LNCAP (cell line): ENCODE measurements around the gene CRISP2.

Experiments
- TF ChIP-seq, protein P1 (sequence below): fragments of 450-650 bp; IDR thresholded peaks from 2 replicates; pipeline ENCODE4 v1.5.1; 2017; ENCODE audit warnings: mild to moderate bottlenecking

Gene CRISP2

GRCh38 chr6:49651239-49651638, 62.1 kb downstream of the CRISP2 start:
- TF ChIP-seq, protein P1, sequence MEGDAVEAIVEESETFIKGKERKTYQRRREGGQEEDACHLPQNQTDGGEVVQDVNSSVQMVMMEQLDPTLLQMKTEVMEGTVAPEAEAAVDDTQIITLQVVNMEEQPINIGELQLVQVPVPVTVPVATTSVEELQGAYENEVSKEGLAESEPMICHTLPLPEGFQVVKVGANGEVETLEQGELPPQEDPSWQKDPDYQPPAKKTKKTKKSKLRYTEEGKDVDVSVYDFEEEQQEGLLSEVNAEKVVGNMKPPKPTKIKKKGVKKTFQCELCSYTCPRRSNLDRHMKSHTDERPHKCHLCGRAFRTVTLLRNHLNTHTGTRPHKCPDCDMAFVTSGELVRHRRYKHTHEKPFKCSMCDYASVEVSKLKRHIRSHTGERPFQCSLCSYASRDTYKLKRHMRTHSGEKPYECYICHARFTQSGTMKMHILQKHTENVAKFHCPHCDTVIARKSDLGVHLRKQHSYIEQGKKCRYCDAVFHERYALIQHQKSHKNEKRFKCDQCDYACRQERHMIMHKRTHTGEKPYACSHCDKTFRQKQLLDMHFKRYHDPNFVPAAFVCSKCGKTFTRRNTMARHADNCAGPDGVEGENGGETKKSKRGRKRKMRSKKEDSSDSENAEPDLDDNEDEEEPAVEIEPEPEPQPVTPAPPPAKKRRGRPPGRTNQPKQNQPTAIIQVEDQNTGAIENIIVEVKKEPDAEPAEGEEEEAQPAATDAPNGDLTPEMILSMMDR, result no peak

DNA sequence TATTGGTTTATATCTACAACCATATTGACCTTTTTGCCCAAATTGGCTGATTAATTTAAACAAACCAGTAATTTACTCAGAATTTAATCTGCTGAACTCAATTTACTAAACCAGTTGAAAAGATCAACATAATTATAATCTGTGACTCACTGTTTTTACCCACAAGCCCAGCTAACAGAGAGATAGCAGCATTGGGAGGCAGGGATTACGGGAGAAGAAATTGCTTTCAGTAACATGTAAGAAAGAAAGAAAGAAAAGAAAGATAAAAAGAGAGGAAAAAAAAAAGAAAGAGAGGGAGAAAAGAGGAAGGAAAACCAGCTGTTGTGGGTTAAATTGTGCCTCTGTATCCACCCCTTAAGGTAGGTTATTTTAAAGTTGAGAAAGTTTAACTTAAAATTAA, 63.4 kb downstream of the CRISP2 start:
- TF ChIP-seq, protein P1, result no peak

GRCh38 chr6:49648036-49648435, 65.3 kb downstream of the CRISP2 start:
- TF ChIP-seq, protein P1, result no peak

GRCh38 chr6:49647476-49647875, 65.9 kb downstream of the CRISP2 start:
- TF ChIP-seq, protein P1, result no peak

GRCh38 chr6:49646942-49647341, 66.4 kb downstream of the CRISP2 start:
- TF ChIP-seq, protein P1, result no peak

GRCh38 chr6:49646130-49646824, 67.1 kb downstream of the CRISP2 start:
- TF ChIP-seq, protein P1, result no peak

DNA sequence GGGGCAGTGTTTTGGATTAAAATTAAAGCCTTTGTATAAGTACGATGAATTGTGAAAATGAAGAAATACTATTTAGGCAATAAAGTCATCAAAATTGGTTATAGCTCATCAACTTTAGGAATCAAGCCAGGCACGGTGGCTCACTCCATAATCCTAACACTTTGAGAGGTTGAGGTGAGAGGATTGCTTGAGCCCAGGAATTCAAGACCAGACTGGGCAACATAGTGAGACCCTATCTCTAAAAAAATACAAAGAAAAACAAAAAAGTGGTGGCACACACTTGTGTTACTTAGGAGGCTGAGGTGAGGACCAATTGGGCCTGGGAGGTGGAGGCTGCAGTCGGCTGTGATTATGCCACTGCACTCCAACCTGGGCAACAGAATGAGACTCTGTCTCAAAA, 68.2 kb downstream of the CRISP2 start:
- TF ChIP-seq, protein P1, result no peak
